Loucy (cell line): ENCODE results near the gene RBM44.

Source experiments
- H2AFZ ChIP-seq: fragments of 200-600 bp; sonication (generic); 2 replicates; pipeline ENCODE4 v1.6.0; 2016; ENCODE audit warnings: antibody characterized with exemption, mild to moderate bottlenecking, low read length, moderate library complexity
- H3F3A ChIP-seq: fragments of 200-600 bp; 2 replicates; pipeline ENCODE4 v1.6.0; 2016; ENCODE audit warnings: antibody characterized with exemption, low read depth, mild to moderate bottlenecking
- H3K27me3 ChIP-seq: fragments of 200-600 bp; sonication (generic); 2 replicates; pipeline ENCODE4 v1.6.1; 2014; ENCODE audit warnings: low read length, mild to moderate bottlenecking; ENCODE audit not compliant: insufficient read depth, poor library complexity, severe bottlenecking
- H3K36me3 ChIP-seq: fragments of 200-600 bp; sonication (generic); 2 replicates; pipeline ENCODE4 v1.6.1; 2016; ENCODE audit warnings: low read length; ENCODE audit not compliant: insufficient read depth
- H3K4me1 ChIP-seq: fragments of 200-600 bp; sonication (generic); 2 replicates; pipeline ENCODE4 v1.5.1; 2014; ENCODE audit warnings: low read length, mild to moderate bottlenecking; ENCODE audit not compliant: insufficient read depth, poor library complexity, severe bottlenecking
- H3K4me2 ChIP-seq: fragments of 200-600 bp; sonication (generic); 2 replicates; pipeline ENCODE4 v1.6.0; 2014; ENCODE audit warnings: antibody characterized with exemption, low read length, low read depth, mild to moderate bottlenecking; ENCODE audit not compliant: poor library complexity, severe bottlenecking
- H3K4me3 ChIP-seq: fragments of 200-600 bp; sonication (generic); 2 replicates; pipeline ENCODE4 v1.5.1; 2014; ENCODE audit warnings: low read length, mild to moderate bottlenecking, mixed read lengths; ENCODE audit not compliant: poor library complexity, severe bottlenecking
- H3K79me2 ChIP-seq: fragments of 200-600 bp; sonication (generic); 2 replicates; pipeline ENCODE4 v1.6.1; 2014; ENCODE audit warnings: low read length; ENCODE audit not compliant: insufficient read depth
- H3K9ac ChIP-seq: fragments of 200-600 bp; sonication (generic); 2 replicates; pipeline ENCODE4 v1.6.0; 2014; ENCODE audit warnings: mild to moderate bottlenecking, low read depth, low read length, moderate library complexity; ENCODE audit not compliant: poor library complexity, severe bottlenecking
- H3K9me2 ChIP-seq: fragments of 200-600 bp; sonication (generic); replicated peaks from 2 replicates; pipeline ENCODE4 v1.6.1; 2016; ENCODE audit warnings: low read depth, low read length, mixed read lengths
- H3K9me3 ChIP-seq: fragments of 200-600 bp; sonication (generic); 2 replicates; pipeline ENCODE4 v1.6.1; 2014; ENCODE audit warnings: mild to moderate bottlenecking, antibody characterized with exemption, low read length, low read depth; ENCODE audit not compliant: insufficient read depth
- H4K20me1 ChIP-seq: fragments of 200-600 bp; sonication (generic); 2 replicates; pipeline ENCODE4 v1.6.0; 2014; ENCODE audit warnings: antibody characterized with exemption, low read length, mild to moderate bottlenecking; ENCODE audit not compliant: insufficient read depth, poor library complexity, severe bottlenecking
- CTCF ChIP-seq: fragments of 200-600 bp; sonication (generic); conservative IDR thresholded peaks from 2 replicates; pipeline ENCODE4 v1.5.1; 2014; ENCODE audit warnings: mild to moderate bottlenecking, antibody characterized with exemption, low read length
- EZH2phosphoT487 ChIP-seq: fragments of 200-600 bp; IDR thresholded peaks from 2 replicates; pipeline ENCODE4 v1.6.1; 2018; ENCODE audit warnings: antibody characterized with exemption, mild to moderate bottlenecking, moderate library complexity, borderline replicate concordance

Gene RBM44

GRCh38 chr2:237827421-237827987 is 28.9 kb downstream of the RBM44 start:
- H2AFZ ChIP-seq, result no peak overlapping the region
- TF ChIP-seq CTCF, result no peak
- TF ChIP-seq EZH2phosphoT487, result no peak
- no peaks in the 10 kb centered on the region for H3K79me2 ChIP-seq

GRCh38 chr2:237830522-237830921 is 31.9 kb downstream of the RBM44 start:
- Histone ChIP-seq H3K4me1 (peaks cover 21% of the 10 kb centered on the region), H3K4me2 (no peak overlapping the region), H3K27me3 (no peaks in the 10 kb centered on the region), H3K79me2 (no peaks in the 10 kb centered on the region), H3K9me2 (no peaks in the 10 kb centered on the region), H3K4me3 (no peak overlapping the region), H2AFZ (no peak overlapping the region), H4K20me1 (no peaks in the 10 kb centered on the region), H3K9ac (no peak overlapping the region), H3K36me3 (no peaks in the 10 kb centered on the region), H3K9me3 (no peaks in the 10 kb centered on the region), H3F3A (no peaks in the 10 kb centered on the region)
- no peak for TF ChIP-seq EZH2phosphoT487
- no peak for TF ChIP-seq CTCF

More at GRCh38 chr2:237827421-237827987, 28.9 kb downstream of the RBM44 start:
- H3K4me1 ChIP-seq, result peaks cover 11% of the 10 kb centered on the region
- no peaks in the 10 kb centered on the region for H3F3A ChIP-seq
- no peaks in the 10 kb centered on the region for H3K9me3 ChIP-seq
- no peaks in the 10 kb centered on the region for H3K27me3 ChIP-seq
- no peak overlapping the region for H3K4me2 ChIP-seq
- H4K20me1 ChIP-seq, result no peaks in the 10 kb centered on the region
- H3K4me3 ChIP-seq, result no peak overlapping the region
- no peaks in the 10 kb centered on the region for H3K36me3 ChIP-seq
- H3K9ac ChIP-seq, result no peak overlapping the region
- H3K9me2 ChIP-seq, result no peaks in the 10 kb centered on the region

GRCh38 chr2:237833546-237833945 is 35.0 kb downstream of the RBM44 start:
- Histone ChIP-seq H3K27me3 (no peaks in the 10 kb centered on the region), H3F3A (no peaks in the 10 kb centered on the region), H3K4me3 (no peak overlapping the region), H3K9ac (no peak overlapping the region), H2AFZ (no peak overlapping the region), H3K9me3 (no peaks in the 10 kb centered on the region), H3K4me2 (peak overlapping the region; percentile 13), H4K20me1 (no peaks in the 10 kb centered on the region), H3K9me2 (no peaks in the 10 kb centered on the region), H3K79me2 (no peaks in the 10 kb centered on the region), H3K36me3 (no peaks in the 10 kb centered on the region), H3K4me1 (peaks cover 21% of the 10 kb centered on the region)
- TF ChIP-seq CTCF, result no peak
